Left lung (tissue), 10 donors: ENCODE results near the gene PTPRD. TPM values are rescaled to one million over a fixed set of nuclear protein-coding genes. Genes with fewer than 3 reads are reported as not detected.

ENCODE experiments used
- ATAC-seq: fragments of 200-7000 bp; cut with Tn5 transposase; one replicate; pipeline ENCODE4 v1.9.1; 2020; ENCODE audit warnings: moderate library complexity
- DNase-seq, 4 donors: peaks; one replicate each; pipeline ENCODE4 v3.0.0-alpha.2; 2013 to 2020
- H3K27ac ChIP-seq, 2 donors: fragments of 200-600 bp; sonication (generic) in 1 of 2; one replicate each; pipeline versions ENCODE4 v1.5.0 to v1.8.0; 2020 to 2021
- H3K27me3 ChIP-seq, 2 donors: fragments of 200-600 bp; sonication (generic) in 1 of 2; one replicate each; pipeline versions ENCODE4 v1.5.0 to v1.8.0; 2020 to 2021
- H3K36me3 ChIP-seq, 2 donors: fragments of 200-600 bp; sonication (generic) in 1 of 2; one replicate each; pipeline versions ENCODE4 v1.5.0 to v1.8.0; 2020 to 2021
- H3K4me1 ChIP-seq, 2 donors: fragments of 200-600 bp; one replicate each; pipeline ENCODE4 v1.8.0; 2021
- H3K4me3 ChIP-seq, 2 donors: fragments of 200-600 bp; sonication (generic) in 1 of 2; one replicate each; pipeline versions ENCODE4 v1.5.0 to v1.8.0; 2020 to 2021; ENCODE audit warnings: mild to moderate bottlenecking in 1 of 2
- H3K9me3 ChIP-seq, 2 donors: fragments of 200-600 bp; sonication (generic) in 1 of 2; one replicate each; pipeline versions ENCODE4 v1.5.0 to v1.8.0; 2020 to 2021
- intact Hi-C, 2 donors: fragments of 100-400 bp; cut with DNase I; formaldehyde crosslinking; loops; one replicate each; pipeline versions ENCODE4 v1.11.2 to v1.14.2; 2022
- polyA plus RNA-seq, 6 donors: library from polyadenylated mRNA; unstranded; fragments of 120-200 nt; gene quantifications; one replicate each; pipeline ENCODE4 v1.2.1, GENCODE V29; 2013; ENCODE audit not compliant: insufficient read length in 6 of 6
- total RNA-seq, 2 donors: library from RNA; stranded (reverse); fragmentation: NEBNext Ultra II Directional; extraction: Animal tissue kit (Norgen Biotek cat#: 25700); gene quantifications; one replicate each; pipeline ENCODE4 v1.2.1, GENCODE V29; 2021
- TF ChIP-seq, protein P1 (sequence below), 2 donors: fragments of 200-600 bp; sonication (generic) in 1 of 2; IDR thresholded peaks; one replicate each; pipeline versions ENCODE4 v1.5.0 to v1.8.0; 2021; ENCODE audit warnings: antibody characterized with exemption in 2 of 2
- donor health status: DM: no; HTN: yes; CAD: no.
- donor health status: DM: no; HTN: no; CAD: no.

Gene PTPRD
- total and polyA plus RNA-seq, 8 donors = 24.2 to 167 (median 139) TPM

DNA sequence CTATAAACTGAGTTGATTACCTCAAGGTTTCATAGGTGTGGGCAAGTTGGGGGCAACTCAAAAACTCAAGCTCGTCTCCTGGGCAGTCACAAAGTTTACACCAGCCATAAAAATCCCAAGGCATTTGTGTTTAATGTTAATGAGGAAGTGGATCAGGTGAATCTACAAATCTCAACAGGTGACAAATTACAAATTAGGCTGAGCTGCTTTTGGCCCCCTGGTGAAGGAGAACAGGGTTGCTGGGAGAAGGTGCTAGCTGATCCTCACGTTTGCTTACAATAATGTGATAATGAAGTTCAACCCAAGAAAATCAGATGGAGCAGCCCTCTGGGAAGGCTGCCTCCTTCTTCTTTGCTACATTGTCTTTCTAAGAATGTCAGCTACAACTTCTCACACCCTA lies 2324.8 kb downstream of the PTPRD start:
- TF ChIP-seq, protein P1, sequence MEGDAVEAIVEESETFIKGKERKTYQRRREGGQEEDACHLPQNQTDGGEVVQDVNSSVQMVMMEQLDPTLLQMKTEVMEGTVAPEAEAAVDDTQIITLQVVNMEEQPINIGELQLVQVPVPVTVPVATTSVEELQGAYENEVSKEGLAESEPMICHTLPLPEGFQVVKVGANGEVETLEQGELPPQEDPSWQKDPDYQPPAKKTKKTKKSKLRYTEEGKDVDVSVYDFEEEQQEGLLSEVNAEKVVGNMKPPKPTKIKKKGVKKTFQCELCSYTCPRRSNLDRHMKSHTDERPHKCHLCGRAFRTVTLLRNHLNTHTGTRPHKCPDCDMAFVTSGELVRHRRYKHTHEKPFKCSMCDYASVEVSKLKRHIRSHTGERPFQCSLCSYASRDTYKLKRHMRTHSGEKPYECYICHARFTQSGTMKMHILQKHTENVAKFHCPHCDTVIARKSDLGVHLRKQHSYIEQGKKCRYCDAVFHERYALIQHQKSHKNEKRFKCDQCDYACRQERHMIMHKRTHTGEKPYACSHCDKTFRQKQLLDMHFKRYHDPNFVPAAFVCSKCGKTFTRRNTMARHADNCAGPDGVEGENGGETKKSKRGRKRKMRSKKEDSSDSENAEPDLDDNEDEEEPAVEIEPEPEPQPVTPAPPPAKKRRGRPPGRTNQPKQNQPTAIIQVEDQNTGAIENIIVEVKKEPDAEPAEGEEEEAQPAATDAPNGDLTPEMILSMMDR (IDR thresholded peaks at IDR 0.05) = no peak
- no peaks in the 10 kb centered on the region for H3K27me3 ChIP-seq
- H3K4me3 ChIP-seq = no peak overlapping the region
- no peak for DNase-seq
- no peaks in the 10 kb centered on the region for H3K4me1 ChIP-seq
- H3K36me3 ChIP-seq = no peaks in the 10 kb centered on the region
- no peak for ATAC-seq
- intact Hi-C loops = no loop called here
- no peaks in the 10 kb centered on the region for H3K9me3 ChIP-seq
- H3K27ac ChIP-seq = no peak overlapping the region

DNA sequence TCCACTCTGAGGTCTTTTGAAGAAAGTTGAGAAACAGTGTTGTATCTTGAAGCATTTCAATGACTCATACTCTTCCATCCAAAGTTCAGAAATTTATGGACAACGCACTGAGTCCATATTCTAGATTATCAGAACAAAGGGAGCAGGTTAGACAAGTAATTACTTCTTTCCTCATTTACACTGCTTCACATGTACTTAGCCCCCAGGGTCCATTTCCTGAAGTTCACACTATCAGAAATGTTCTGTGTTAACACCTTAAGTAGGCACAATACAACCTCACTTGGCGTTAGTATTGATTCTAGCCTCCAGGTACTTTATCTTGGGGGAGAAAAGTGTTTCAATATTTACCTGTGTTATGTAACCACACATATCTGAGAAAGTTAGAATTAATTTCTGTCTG lies 2325.3 kb downstream of the PTPRD start:
- H3K4me3 ChIP-seq = no peak overlapping the region
- no peaks in the 10 kb centered on the region for H3K36me3 ChIP-seq
- no peaks in the 10 kb centered on the region for H3K4me1 ChIP-seq
- no peaks in the 10 kb centered on the region for H3K9me3 ChIP-seq
- no peak overlapping the region for H3K27ac ChIP-seq
- TF ChIP-seq, protein P1 (IDR thresholded peaks at IDR 0.05) = no peak
- ATAC-seq (no peak), DNase-seq (no peak)
- intact Hi-C loops = no loop called here
- no peaks in the 10 kb centered on the region for H3K27me3 ChIP-seq

DNA sequence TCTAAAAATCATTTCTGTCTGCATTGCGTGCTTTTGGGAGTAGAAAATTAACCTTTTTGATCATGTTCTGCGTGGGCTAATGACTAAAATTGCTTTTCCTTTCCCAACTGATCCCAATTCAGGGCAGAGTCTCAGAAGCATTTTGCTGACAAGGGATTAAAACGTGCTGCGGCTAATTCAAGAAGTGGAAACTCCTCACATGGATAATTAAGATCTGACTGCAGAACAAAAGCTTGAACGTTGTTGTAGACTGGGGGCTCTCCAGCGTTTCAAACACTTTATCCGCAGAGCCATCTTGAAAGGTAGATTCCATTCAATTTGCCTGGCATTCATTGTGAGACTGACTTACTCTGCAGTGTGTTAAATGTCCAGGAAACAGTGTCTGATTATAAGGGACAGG lies 2327.9 kb downstream of the PTPRD start:
- no peak for ATAC-seq
- intact Hi-C loops = no loop called here

DNA sequence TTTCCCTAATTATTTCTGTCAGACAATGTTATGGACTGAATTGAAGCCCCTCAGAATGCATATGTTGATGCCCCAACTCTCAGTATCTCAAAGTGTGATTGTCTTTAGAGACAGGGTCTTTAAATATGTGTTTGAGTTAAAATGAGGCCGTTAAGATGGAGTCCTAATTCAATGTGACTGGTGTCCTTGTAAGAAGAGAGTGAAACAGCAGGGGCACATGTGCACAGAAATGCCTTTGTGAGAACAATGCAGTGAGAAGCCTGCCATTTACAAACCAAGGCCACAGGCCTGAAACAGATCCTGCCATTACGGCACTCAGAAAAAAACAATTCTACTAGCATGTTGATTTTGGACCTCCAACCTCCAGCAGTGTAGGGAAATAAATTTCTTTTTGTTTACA lies 2330.3 kb downstream of the PTPRD start:
- DNase-seq (no peak), ATAC-seq (no peak)
- TF ChIP-seq, protein P1 (IDR thresholded peaks at IDR 0.05) = no peak
- Histone ChIP-seq H3K9me3 (no peaks in the 10 kb centered on the region), H3K27me3 (no peaks in the 10 kb centered on the region), H3K27ac (no peak overlapping the region), H3K36me3 (no peaks in the 10 kb centered on the region), H3K4me1 (no peaks in the 10 kb centered on the region), H3K4me3 (no peak overlapping the region)
- intact Hi-C loops = no loop called here

More for the DNA sequence above, 2327.9 kb downstream of the PTPRD start:
- Histone ChIP-seq H3K27ac (no peak overlapping the region), H3K36me3 (no peaks in the 10 kb centered on the region), H3K9me3 (no peaks in the 10 kb centered on the region), H3K4me3 (no peak overlapping the region), H3K4me1 (no peaks in the 10 kb centered on the region), H3K27me3 (no peaks in the 10 kb centered on the region)
- TF ChIP-seq, protein P1 (IDR thresholded peaks at IDR 0.05) = no peak
- DNase-seq = no peak

DNA sequence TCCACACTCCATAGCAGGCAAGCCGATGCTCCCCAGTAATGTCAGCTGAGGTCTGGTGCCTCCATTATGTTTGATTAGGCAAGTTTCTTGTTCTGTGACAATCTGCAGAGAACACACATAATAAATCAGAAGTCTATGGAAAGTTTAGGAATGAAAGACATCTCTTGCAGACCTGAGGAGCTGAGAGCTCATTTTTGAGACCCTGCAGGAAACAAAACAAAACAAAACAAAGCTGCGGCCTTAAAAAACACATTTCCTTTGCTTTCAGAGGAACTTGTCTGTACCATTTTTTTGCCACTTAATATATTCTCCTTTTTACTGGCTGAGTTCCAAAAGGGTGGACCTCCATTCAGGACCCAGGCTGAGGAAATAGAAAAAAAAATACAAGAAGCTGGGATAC lies 2332.0 kb downstream of the PTPRD start:
- H3K4me3 ChIP-seq = no peak overlapping the region
- peaks cover 0 to 5% of the 10 kb centered on the region in 2 donors for H3K9me3 ChIP-seq
- H3K4me1 ChIP-seq = no peaks in the 10 kb centered on the region
- TF ChIP-seq, protein P1 (IDR thresholded peaks at IDR 0.05) = no peak
- H3K27ac ChIP-seq = no peak overlapping the region
- no peak for DNase-seq
- no peak for ATAC-seq
- H3K36me3 ChIP-seq = no peaks in the 10 kb centered on the region
- intact Hi-C loops = no loop called here
- H3K27me3 ChIP-seq = no peaks in the 10 kb centered on the region
